Fibroblast of pulmonary artery (primary cell): ENCODE results near the gene DDX24.

Experiments used
- DNase-seq: peaks from one replicate; pipeline ENCODE4 v3.0.0-alpha.2; 2010; ENCODE audit warnings: low read depth
- H3K4me3 ChIP-seq: replicated peaks from 2 replicates; pipeline ENCODE4 v1.5.1; 2011; ENCODE audit warnings: low read depth, mild to moderate bottlenecking, control low read depth, low read length, moderate library complexity
- CTCF ChIP-seq: IDR thresholded peaks from 2 replicates; pipeline ENCODE4 v1.5.1; 2011; ENCODE audit warnings: mild to moderate bottlenecking, control low read depth, low read length, inconsistent platforms; ENCODE audit errors: missing control alignments

The DDX24 gene

GRCh38 chr14:94041551-94042346 lies 39.3 kb downstream of the DDX24 start:
- DNase-seq: peak; percentile 74
- no peak overlapping the region for H3K4me3 ChIP-seq
- TF ChIP-seq CTCF: no peak

- TF ChIP-seq CTCF: no peak
- DNase-seq: no peak
- H3K4me3 ChIP-seq: no peak overlapping the region
These were observed 40.2 kb downstream of the DDX24 start for GRCh38 chr14:94040796-94041195.

- H3K4me3 ChIP-seq: no peak overlapping the region
- TF ChIP-seq CTCF: no peak
- DNase-seq: no peak
These were observed 40.8 kb downstream of the DDX24 start for GRCh38 chr14:94040247-94040646.

GRCh38 chr14:94038921-94039629 lies 41.9 kb downstream of the DDX24 start:
- TF ChIP-seq CTCF: no peak
- DNase-seq: no peak
- H3K4me3 ChIP-seq: no peak overlapping the region

- no peak for TF ChIP-seq CTCF
- DNase-seq: no peak
- no peak overlapping the region for H3K4me3 ChIP-seq
These were observed 42.5 kb downstream of the DDX24 start for GRCh38 chr14:94038510-94038909.

GRCh38 chr14:94037954-94038353 lies 43.0 kb downstream of the DDX24 start:
- TF ChIP-seq CTCF: no peak
- no peak overlapping the region for H3K4me3 ChIP-seq
- no peak for DNase-seq
